ENCODE measurements around the gene GPR139. TPM values are rescaled to one million over a fixed set of nuclear protein-coding genes. Genes with fewer than 3 reads are reported as not detected.

Gene GPR139
- polyA plus RNA-seq, 1 of the 3 experiments (the other 2 are of a cell fraction) = not detected

GRCh38 chr16:20045886-20046285 is 27.8 kb downstream of the GPR139 start:
- POLR2A ChIA-PET = interaction anchor here (1.0 kb wide), 1 partner anchor 138 kb away, joined by 3 read pairs; no protein-coding TSS in a partner anchor
- H3K9me2 ChIP-seq = no peaks in the 10 kb centered on the region
- no peaks in the 10 kb centered on the region for H3F3A ChIP-seq (replicated peaks; ENCODE audit: insufficient read depth)
- no peak overlapping the region for H3K4me2 ChIP-seq
- no peaks in the 10 kb centered on the region for H3K4me1 ChIP-seq (ENCODE audit: control insufficient read depth in 1 of 2, insufficient read depth in 2 of 2, low read depth in 1 of 2, low read length in 1 of 2)
- no peaks in the 10 kb centered on the region for H3K27me3 ChIP-seq (ENCODE audit: insufficient read depth)
- no peak for DNase-seq
- no peak overlapping the region for H2AFZ ChIP-seq (ENCODE audit: low read depth)
- H4K20me1 ChIP-seq (ENCODE audit: insufficient read depth) = no peaks in the 10 kb centered on the region
- WGBS (ENCODE audit: low lambda C conversion rate) = 31% methylated on average over 3 of the region's 3 CpGs
- no peak overlapping the region for H3K27ac ChIP-seq (ENCODE audit: low read depth in 2 of 2, low read length in 1 of 2)
- no peak overlapping the region for H3K4me3 ChIP-seq (ENCODE audit: low read depth in 2 of 2, low read length in 1 of 2)
- no peaks in the 10 kb centered on the region for H3K79me2 ChIP-seq (ENCODE audit: insufficient read depth)
- CTCF ChIA-PET = interaction anchor here (1.3 kb wide), 2 partner anchors 34 to 139 kb away, joined by 3 to 6 read pairs; no protein-coding TSS in a partner anchor
- H3K9ac ChIP-seq = no peak overlapping the region
- H3K36me3 ChIP-seq (replicated peaks in 1 of 2; ENCODE audit: control insufficient read depth in 1 of 2, insufficient read depth in 2 of 2, low read length in 1 of 2) = no peaks in the 10 kb centered on the region
- H3K9me3 ChIP-seq = no peaks in the 10 kb centered on the region
- TF ChIP-seq SIN3A (IDR thresholded peaks at IDR 0.05; ENCODE audit: borderline replicate concordance, low read depth, low read length) (no peak), ZBTB33 (IDR thresholded peaks at IDR 0.05; ENCODE audit: borderline replicate concordance, low read depth) (no peak), USF2 (IDR thresholded peaks at IDR 0.05; ENCODE audit: borderline replicate concordance, low read depth, low read length) (no peak)

- H3K9ac ChIP-seq = no peak overlapping the region
- no peaks in the 10 kb centered on the region for H3K4me1 ChIP-seq (ENCODE audit: control insufficient read depth in 1 of 2, insufficient read depth in 2 of 2, low read depth in 1 of 2, low read length in 1 of 2)
- no peak overlapping the region for H3K4me3 ChIP-seq (ENCODE audit: low read depth in 2 of 2, low read length in 1 of 2)
- no peak overlapping the region for H3K4me2 ChIP-seq
- H2AFZ ChIP-seq (ENCODE audit: low read depth) = no peak overlapping the region
- TF ChIP-seq RAD21 (IDR thresholded peaks at IDR 0.05; ENCODE audit: low read length) = no peak
- TF ChIP-seq POLR2AphosphoS5 (IDR thresholded peaks at IDR 0.05; ENCODE audit: low read depth, low read length) = no peak
- H3K79me2 ChIP-seq (ENCODE audit: insufficient read depth) = no peaks in the 10 kb centered on the region
- H3K9me2 ChIP-seq = no peaks in the 10 kb centered on the region
- WGBS (ENCODE audit: low lambda C conversion rate) = 17% methylated on average over 2 of the region's 2 CpGs
- H3K36me3 ChIP-seq (replicated peaks in 1 of 2; ENCODE audit: control insufficient read depth in 1 of 2, insufficient read depth in 2 of 2, low read length in 1 of 2) = no peaks in the 10 kb centered on the region
- ChIA-PET POLR2A (no interaction called here), CTCF (interaction anchor here (1.7 to 2.6 kb wide), 2 partner anchors 135 to 258 kb away, joined by 5 to 9 read pairs; no protein-coding TSS in a partner anchor)
- H3K9me3 ChIP-seq = no peaks in the 10 kb centered on the region
- no peaks in the 10 kb centered on the region for H4K20me1 ChIP-seq (ENCODE audit: insufficient read depth)
- no peak for DNase-seq
- no peak overlapping the region for H3K27ac ChIP-seq (ENCODE audit: low read depth in 2 of 2, low read length in 1 of 2)
- H3F3A ChIP-seq (replicated peaks; ENCODE audit: insufficient read depth) = no peaks in the 10 kb centered on the region
- no peaks in the 10 kb centered on the region for H3K27me3 ChIP-seq (ENCODE audit: insufficient read depth)
Measured at GRCh38 chr16:20042848-20043247, 30.8 kb downstream of the GPR139 start.

GRCh38 chr16:20041924-20042596 is 31.6 kb downstream of the GPR139 start:
- WGBS (ENCODE audit: low lambda C conversion rate) = 20% methylated on average over 4 of the region's 4 CpGs
- CTCF ChIA-PET = interaction anchor here (1.7 to 2.6 kb wide), 2 partner anchors 134 to 258 kb away, joined by 5 to 9 read pairs; no protein-coding TSS in a partner anchor
- H3K4me2 ChIP-seq = no peak overlapping the region
- POLR2A ChIA-PET = no interaction called here
- DNase-seq = no peak
- H3K9me3 ChIP-seq = no peaks in the 10 kb centered on the region
- H3K9me2 ChIP-seq = no peaks in the 10 kb centered on the region
- no peaks in the 10 kb centered on the region for H3F3A ChIP-seq (replicated peaks; ENCODE audit: insufficient read depth)
- no peaks in the 10 kb centered on the region for H3K36me3 ChIP-seq (replicated peaks in 1 of 2; ENCODE audit: control insufficient read depth in 1 of 2, insufficient read depth in 2 of 2, low read length in 1 of 2)
- H2AFZ ChIP-seq (ENCODE audit: low read depth) = no peak overlapping the region
- H4K20me1 ChIP-seq (ENCODE audit: insufficient read depth) = no peaks in the 10 kb centered on the region
- H3K27me3 ChIP-seq (ENCODE audit: insufficient read depth) = no peaks in the 10 kb centered on the region
- H3K4me1 ChIP-seq (ENCODE audit: control insufficient read depth in 1 of 2, insufficient read depth in 2 of 2, low read depth in 1 of 2, low read length in 1 of 2) = no peaks in the 10 kb centered on the region
- H3K27ac ChIP-seq (ENCODE audit: low read depth in 2 of 2, low read length in 1 of 2) = no peak overlapping the region
- H3K4me3 ChIP-seq (ENCODE audit: low read depth in 2 of 2, low read length in 1 of 2) = no peak overlapping the region
- no peak overlapping the region for H3K9ac ChIP-seq
- H3K79me2 ChIP-seq (ENCODE audit: insufficient read depth) = no peaks in the 10 kb centered on the region
- no peak for TF ChIP-seq MAX (IDR thresholded peaks at IDR 0.05; ENCODE audit: low read depth)
- TF ChIP-seq CTCF (IDR thresholded peaks at IDR 0.05) = no peak
- TF ChIP-seq TCF12 (IDR thresholded peaks at IDR 0.05) = no peak
- no peak for TF ChIP-seq MXI1 (IDR thresholded peaks at IDR 0.05; ENCODE audit: low read depth, low read length)
